ENCODE measurements around the gene PTPN1.

PTPN1 gene

GRCh38 chr20:50580016-50580747 lies 70.0 kb downstream of the PTPN1 start:
- DNase-seq: peak; percentile 20

DNA sequence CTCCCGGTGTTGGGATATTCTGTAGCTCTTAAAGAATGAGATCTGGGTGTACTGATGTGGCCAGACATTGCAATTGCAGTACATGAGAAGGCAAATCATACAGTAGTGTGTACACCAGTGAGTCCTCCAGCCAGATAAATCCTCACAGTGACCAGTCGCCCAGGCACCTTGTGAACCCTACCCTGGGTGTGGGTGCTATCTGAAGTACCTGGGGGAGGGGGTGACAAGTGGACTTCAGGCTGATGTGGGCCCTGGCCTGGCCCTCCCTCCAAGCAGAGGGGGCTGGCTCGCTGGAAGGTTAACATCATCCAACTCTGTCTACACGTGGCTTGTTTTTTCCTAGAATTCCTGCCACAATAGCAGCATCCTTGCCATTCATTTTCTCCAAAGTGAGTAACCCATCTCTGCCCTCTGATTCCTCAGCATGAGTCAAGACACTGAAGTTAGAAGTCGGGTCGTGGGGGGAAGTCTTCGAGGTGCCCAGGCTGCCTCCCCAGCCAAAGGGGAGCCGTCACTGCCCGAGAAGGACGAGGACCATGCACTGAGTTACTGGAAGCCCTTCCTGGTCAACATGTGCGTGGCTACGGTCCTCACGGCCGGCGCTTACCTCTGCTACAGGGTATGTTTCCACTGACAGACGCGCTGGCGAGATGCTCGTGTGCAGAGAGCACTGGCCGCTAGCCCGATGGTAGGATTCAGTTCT lies 70.8 kb downstream of the PTPN1 start:
- no peak for DNase-seq

GRCh38 chr20:50582092-50582491 lies 71.9 kb downstream of the PTPN1 start:
- DNase-seq: no peak

DNA sequence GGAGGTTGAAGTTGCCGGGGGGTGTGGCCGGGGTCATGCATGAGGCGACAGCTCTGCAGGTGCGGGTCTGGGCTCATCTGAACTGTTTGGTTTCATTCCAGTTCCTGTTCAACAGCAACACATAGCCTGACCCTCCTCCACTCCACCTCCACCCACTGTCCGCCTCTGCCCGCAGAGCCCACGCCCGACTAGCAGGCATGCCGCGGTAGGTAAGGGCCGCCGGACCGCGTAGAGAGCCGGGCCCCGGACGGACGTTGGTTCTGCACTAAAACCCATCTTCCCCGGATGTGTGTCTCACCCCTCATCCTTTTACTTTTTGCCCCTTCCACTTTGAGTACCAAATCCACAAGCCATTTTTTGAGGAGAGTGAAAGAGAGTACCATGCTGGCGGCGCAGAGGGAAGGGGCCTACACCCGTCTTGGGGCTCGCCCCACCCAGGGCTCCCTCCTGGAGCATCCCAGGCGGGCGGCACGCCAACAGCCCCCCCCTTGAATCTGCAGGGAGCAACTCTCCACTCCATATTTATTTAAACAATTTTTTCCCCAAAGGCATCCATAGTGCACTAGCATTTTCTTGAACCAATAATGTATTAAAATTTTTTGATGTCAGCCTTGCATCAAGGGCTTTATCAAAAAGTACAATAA lies 72.5 kb downstream of the PTPN1 start:
- DNase-seq: no peak

DNA sequence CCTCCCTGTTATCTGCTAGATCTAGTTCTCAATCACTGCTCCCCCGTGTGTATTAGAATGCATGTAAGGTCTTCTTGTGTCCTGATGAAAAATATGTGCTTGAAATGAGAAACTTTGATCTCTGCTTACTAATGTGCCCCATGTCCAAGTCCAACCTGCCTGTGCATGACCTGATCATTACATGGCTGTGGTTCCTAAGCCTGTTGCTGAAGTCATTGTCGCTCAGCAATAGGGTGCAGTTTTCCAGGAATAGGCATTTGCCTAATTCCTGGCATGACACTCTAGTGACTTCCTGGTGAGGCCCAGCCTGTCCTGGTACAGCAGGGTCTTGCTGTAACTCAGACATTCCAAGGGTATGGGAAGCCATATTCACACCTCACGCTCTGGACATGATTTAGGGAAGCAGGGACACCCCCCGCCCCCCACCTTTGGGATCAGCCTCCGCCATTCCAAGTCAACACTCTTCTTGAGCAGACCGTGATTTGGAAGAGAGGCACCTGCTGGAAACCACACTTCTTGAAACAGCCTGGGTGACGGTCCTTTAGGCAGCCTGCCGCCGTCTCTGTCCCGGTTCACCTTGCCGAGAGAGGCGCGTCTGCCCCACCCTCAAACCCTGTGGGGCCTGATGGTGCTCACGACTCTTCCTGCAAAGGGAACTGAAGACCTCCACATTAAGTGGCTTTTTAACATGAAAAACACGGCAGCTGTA lies 73.4 kb downstream of the PTPN1 start:
- DNase-seq: no peak

- DNase-seq: no peak
These were observed 74.5 kb downstream of the PTPN1 start for GRCh38 chr20:50584687-50585086.

DNA sequence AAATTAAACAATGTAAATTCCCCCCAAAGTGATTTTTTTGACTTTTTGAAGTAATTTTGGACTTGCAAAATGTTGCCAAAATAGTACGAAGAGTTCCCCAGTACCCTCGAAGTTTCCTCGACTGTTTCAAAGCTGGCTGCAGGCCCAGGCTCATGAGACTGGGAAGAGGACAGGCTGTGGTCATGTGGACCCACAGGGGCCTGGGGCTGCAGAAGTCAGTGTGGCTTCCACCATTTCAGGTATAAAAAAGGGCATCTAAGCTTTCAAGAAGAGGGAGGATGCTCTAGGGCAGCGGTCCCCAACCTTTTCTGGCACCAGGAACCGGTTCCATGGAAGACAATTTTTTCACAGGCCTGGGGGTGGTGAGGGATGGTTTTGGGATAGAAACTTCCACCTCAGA lies 75.0 kb downstream of the PTPN1 start:
- no peak for DNase-seq

DNA sequence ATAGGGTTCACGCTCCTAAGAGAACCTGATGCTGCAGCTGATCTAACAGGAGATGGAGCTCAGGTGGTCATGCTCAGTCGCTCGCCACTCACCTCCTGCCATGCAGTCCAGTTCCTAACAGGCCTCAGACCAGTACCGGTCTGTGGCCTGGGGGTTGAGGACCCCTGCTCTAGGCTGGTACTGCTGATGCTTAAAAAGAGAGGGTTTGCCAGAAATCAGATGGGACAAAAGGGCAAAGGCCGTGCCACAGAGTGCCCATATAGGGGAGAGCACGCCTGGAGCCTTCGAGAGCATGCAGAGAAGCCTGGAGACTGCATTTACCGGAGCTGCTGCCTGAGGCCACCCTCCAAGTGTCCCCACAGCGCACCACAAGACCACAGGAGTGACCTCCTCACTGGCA lies 75.5 kb downstream of the PTPN1 start:
- DNase-seq: no peak

- DNase-seq: peak; percentile 22
These were observed 76.5 kb downstream of the PTPN1 start for GRCh38 chr20:50586531-50587232.

DNA sequence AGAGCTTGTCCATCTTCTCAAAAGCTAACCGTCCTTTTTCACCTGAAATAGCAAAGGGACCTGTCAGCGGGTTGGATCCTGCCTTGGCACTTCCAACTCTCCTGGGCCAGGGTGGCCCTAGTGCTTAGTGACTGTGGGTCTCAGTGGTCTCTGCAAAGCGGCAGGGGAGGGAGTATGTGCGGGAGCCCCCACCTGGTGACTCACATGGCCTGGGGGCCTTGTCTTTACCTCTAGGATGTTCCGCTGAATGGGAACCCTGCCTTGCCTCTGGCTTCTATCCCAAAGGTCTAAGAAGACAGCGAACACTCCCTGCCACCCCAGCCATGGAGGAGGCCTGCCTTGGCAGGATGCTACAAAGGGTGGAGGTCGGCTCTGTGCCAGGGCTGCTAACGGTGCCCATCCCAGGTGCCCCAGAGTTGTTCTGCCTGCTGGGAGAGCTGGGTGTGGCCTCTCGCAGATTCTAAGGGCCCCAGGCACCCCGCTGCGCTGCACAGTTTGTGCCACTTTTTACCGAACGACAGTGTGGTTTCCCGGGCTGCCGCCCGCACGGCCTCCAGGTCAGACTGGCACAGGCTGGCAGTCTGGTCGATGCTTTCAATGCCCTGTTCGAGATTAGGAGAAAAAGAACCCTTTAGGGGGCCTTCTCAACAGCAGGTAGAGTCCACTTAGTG lies 77.2 kb downstream of the PTPN1 start:
- peak; percentile 65 for DNase-seq

- peak; percentile 45 for DNase-seq
These were observed 78.0 kb downstream of the PTPN1 start for GRCh38 chr20:50588034-50588736.

GRCh38 chr20:50589548-50590347 lies 79.6 kb downstream of the PTPN1 start:
- no peak for DNase-seq

- peak; percentile 83 for DNase-seq
These were observed 80.1 kb downstream of the PTPN1 start for GRCh38 chr20:50590348-50590664.

- no peak for DNase-seq
These were observed 81.2 kb downstream of the PTPN1 start for GRCh38 chr20:50591233-50591852.

GRCh38 chr20:50592282-50593004 lies 82.3 kb downstream of the PTPN1 start:
- DNase-seq: no peak

DNA sequence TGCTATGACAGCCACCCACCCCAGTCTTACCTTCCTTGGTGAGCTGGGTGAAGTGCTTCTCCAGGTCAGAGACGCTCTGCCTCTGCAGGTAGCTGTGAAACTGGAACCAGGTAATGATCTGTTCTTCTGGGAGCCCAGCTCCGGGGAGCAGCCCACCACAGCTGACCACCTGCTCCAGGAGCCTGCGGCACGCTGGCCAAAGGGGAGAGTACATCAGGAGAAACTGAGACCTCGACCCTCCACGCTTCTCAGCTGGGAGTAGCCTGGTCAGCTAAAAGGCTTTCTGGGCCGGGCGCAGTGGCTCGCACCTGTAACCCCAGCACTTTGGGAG lies 82.8 kb downstream of the PTPN1 start:
- DNase-seq: no peak

DNA sequence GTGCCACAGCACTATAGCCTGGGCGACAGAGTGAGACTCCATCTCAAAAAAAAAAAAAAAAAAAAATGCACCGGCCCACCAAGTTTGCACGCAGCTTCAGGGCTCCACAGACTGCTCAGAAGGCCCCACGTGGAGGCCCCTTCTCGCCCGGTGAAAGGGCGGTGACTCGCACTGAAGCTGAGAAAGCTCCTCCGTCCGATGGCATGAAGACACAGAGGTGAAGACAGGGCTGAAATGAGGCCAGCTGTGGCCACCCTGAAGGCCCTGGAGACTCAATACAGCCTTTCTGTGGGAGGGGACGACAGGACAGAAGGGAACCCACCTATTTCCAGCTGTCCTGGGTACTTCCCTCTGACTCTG lies 84.0 kb downstream of the PTPN1 start:
- no peak for DNase-seq

DNA sequence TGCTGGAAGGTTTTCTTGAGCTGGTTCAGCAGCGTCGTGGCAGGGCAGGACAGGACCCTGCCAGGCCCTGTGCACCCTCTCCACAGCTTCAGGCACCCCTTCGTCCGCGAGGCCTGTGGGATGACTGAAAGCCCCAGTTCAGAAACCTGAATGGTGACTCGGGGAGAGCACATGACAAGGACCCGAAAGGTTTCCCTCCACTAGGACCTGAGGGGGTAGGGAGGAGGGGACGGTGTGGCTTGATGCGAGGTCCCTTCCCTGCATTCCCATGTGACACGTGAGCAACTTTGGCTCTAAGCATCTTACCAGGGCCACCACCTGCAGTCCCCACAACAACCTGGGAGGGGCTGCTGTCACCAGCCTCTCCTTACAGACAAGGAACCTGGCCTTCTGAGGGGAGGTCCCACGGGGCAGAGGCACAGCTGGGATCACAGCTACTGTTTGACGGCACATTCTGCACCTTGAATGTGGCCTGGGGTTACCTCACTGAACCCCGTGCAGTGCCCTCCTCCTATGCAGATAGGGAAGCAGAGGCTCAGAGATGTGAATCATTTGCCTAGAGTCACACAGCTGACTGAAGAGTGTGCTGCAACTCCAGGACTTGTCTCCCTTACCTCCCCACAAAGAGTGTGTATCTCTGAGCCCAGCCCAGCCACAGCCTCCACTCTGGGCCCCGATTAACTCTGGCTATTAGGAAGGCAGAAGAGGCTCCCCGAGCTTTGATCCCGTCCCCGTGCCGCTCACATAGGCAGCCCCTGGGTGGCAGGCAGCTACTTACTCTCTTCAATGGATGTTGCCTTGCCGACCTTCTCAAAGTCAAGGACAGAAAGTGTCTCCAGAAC lies 84.6 kb downstream of the PTPN1 start:
- no peak for DNase-seq

DNA sequence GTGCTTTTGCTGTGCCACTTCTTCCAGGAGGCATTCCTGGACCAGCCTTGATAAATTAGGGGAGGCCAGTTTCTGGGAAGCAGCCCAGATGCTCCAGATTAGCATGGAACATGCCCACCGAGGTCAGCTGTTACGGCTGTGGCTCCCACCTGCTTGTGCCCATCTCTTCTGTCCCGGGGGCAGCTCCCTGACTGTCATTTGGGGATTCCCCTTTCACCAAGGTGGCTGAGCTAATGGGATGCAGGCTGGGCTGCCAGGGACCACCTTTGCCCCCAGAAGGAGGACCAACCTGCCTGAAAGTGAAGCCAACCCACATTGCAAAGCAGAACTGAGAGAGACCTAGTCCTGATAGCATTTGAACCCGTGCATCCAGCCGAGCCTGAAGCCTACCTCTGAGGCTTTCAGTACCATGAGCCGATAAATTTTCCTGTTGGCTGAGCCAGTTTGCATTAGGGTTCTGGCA lies 85.3 kb downstream of the PTPN1 start:
- no peak for DNase-seq

Measured in NCI-H1105 treated with DMSO at 0.1 percent for 48 hours (cell line).